T-helper 2 cell treated with Interferon-gamma antibody and Interleukin-4, amounts not matched to agents 100 ng/mL and 5 ng/mL, for 36 hours (primary cell): ENCODE results near the gene SF3B2. TPM values are rescaled to one million over a fixed set of nuclear protein-coding genes. Genes with fewer than 3 reads are reported as not detected.

Source experiments
- intact Hi-C: fragments of 100-400 bp; cut with micrococcal nuclease; formaldehyde crosslinking; loops from one replicate; pipeline ENCODE4 v1.15.1; 2023
- total RNA-seq: library from RNA; stranded (reverse); gene quantifications from 2 replicates; pipeline ENCODE4 v1.2.3, GENCODE V29; 2022

The SF3B2 gene
- total RNA-seq, 1 donor from 2014 or later: 226 TPM

DNA sequence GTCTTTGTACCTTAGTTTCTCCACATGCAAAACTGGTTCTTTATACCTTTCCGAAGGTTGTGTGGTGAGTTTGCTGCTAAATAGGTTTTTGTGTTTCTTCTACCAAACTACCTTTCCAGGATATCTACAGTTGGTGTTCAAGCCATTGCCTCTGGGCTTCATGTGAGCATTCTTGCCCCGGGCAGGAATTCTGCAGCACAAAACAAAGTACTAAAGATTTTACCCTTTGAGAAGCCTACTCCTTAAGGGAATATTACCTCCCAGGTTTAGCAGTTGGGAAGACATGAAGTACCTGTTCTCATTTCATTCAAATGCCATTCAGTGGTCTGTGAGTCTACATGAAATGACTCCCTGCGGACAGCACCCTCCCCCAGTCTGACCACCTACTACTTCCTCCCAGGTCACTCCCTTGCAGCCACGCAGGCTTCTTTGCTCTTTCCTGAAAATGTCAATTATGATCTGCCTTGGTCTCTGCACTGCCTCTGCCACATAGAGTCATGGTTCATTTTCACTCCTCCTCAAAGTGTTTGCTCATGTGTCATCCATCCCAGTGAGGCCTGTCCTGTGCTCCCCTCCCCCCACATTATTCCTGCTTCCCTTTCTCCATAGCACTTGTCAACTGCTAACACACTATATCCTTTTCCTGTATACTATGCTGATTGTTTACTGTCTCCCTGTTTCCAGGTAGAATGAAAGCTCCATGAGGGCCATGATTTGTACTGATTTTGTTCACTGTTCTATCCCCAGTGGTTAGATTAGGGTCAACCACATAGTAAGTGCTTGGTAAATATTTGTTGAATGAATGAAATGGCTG lies 54.8 kb downstream of the SF3B2 start:
- intact Hi-C loops: no loop called here

- intact Hi-C loops: no loop called here
Observed at GRCh38 chr11:66107600-66108510, 55.7 kb downstream of the SF3B2 start.

DNA sequence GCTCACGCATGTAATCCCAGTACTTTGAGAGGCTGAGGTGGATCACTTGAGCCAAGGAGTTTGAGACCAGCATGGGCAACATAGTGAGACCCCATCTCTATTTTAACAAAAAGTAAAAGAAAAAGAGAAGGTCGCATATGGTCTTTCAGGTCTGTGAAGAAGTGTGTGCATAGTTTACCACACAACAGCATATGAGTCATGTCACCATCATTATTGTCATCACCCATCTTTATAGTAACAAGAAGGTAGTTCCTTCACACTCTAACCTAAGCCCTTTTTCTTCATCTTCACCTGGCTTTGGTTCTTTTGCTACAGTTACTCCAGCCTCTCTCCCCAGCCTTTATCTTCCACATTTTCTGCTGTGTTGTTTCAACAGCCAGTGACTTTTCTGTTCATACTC lies 57.1 kb downstream of the SF3B2 start:
- intact Hi-C loops: no loop called here

DNA sequence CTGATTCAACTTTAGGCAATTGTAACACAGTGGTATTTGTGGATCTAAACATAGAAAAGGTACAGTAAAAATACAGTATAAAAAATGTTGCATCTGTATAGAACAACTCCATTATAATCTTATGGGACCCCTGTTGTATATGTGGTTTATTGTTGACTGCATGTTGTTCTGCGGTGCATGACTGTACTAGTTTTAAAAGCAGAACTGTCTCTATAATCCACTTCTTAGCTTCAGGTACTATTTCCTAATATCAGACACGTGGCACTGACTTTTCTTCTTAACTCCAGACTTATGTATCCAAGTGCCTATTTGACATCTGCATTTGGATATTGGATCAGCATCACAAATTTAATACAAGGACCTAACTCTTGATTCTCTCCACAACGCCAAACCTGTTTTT lies 59.0 kb downstream of the SF3B2 start:
- intact Hi-C loops: no loop called here

DNA sequence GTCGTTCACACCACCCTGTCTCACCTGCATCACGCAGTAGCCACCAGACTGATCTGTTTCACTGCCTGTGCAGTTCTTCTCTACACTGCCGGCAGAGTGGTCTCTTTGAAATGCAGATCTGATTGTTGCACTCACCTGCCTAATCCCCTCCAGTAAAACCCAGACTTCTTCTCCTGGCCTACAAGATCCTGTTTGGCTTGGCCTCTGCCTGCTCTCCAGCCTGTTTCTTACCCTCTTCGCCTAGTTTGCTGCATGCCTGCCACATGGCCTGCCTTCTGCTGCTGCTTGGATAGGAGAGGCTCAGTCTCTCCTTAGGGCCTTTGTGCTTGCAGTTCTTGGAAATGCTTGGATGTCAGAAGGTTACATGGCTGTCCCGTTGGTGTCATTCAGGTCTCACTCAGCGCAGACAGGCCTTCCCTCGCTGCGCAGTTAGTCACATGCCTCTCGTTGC lies 59.9 kb downstream of the SF3B2 start:
- intact Hi-C loops: no loop called here

- intact Hi-C loops: no loop called here
Observed at GRCh38 chr11:66112601-66113499, 60.7 kb downstream of the SF3B2 start.

GRCh38 chr11:66114957-66115356 lies 62.8 kb downstream of the SF3B2 start:
- intact Hi-C loops: loop anchor here (1.0 to 2.0 kb wide), 3 partner anchors 11 to 34 kb away; no protein-coding TSS in a partner anchor

GRCh38 chr11:66115638-66116301 lies 63.6 kb downstream of the SF3B2 start:
- intact Hi-C loops: loop anchor here (1.0 to 2.0 kb wide), 3 partner anchors 11 to 35 kb away; no protein-coding TSS in a partner anchor

DNA sequence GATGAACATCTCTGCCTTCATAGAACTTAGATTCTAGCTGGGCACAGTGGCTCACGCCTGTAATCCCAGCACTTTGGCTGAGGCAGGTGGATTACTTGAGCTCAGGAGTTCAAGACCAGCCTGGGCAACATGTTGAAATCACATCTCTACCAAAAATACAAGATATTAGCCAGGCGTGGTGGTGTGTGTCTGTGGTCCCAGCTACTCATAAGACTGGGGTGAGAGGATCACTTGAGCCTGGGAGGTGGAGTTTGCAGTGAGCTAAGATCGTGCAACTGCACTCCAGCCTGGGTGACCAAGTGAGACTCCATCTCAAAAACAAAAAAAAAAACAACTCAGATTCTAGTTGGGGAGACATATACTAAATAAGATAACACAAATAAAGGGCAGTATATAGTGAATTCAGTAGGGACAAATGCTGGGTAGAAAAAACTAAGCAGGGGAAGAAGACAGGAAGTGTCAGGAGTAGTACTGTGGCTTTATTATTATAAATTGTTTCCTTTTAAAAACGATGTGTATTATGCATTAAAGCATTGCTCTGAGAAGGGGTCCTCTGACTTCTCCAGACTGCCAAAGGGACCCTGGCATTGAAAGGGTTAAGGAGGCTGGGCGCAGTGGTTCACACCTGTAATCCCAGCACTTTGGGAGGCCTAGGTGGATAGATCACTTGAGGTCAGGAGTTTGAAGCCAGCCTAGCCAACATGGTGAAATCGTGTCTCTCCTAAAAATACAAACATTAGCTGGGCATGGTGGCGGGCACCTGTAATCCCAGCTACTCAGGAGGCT lies 64.6 kb downstream of the SF3B2 start:
- intact Hi-C loops: no loop called here

DNA sequence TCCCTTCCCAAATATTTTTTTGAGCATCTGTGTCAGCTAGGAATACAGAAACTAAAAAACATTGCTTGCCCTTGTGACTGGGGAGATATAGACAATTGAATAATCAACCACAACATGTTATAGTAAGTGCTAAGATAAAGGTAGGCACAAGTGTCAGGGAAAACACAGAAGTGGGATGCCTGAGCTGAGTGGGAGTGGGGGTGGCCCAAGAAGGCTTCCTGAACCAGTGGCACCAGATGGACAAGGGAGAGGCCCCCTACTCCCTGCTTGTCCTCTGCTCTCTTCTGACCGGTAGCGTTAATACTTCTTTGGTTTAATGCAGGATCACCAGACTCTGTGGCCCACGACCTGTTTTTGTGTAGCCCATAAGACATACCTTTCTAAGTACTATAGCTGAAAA lies 66.7 kb downstream of the SF3B2 start:
- intact Hi-C loops: no loop called here

Other genes starting within 250 kb of the SF3B2 start
- 1.0 and 1.6 TPM in 2 replicates for gene SNX32, start 218.4 kb upstream of the SF3B2 start, total RNA-seq
- gene CFL1, start 194.2 kb upstream of the SF3B2 start, total RNA-seq: 1,805 and 1,835 TPM in 2 replicates
- 94.0 and 101 TPM in 2 replicates for gene MUS81, start 191.9 kb upstream of the SF3B2 start, total RNA-seq
- 5.4 and 7.2 TPM in 2 replicates for gene EFEMP2, start 179.6 kb upstream of the SF3B2 start, total RNA-seq
- gene CTSW, start 172.5 kb upstream of the SF3B2 start, total RNA-seq: 26.4 and 29.3 TPM in 2 replicates
- gene FIBP, start 163.9 kb upstream of the SF3B2 start, total RNA-seq: 82.9 and 84.7 TPM in 2 replicates
- 45.2 and 47.0 TPM in 2 replicates for gene CCDC85B, start 161.7 kb upstream of the SF3B2 start, total RNA-seq
- gene FOSL1, start 152.0 kb upstream of the SF3B2 start, total RNA-seq: 3.7 and 4.5 TPM in 2 replicates
- gene C11orf68, start 133.3 kb upstream of the SF3B2 start, total RNA-seq: 21.9 and 24.2 TPM in 2 replicates
- gene DRAP1, start 132.9 kb upstream of the SF3B2 start, total RNA-seq: 131 and 132 TPM in 2 replicates
- not detected in 2 replicates for gene TSGA10IP, start 106.9 kb upstream of the SF3B2 start, total RNA-seq
- gene SART1, start 90.6 kb upstream of the SF3B2 start, total RNA-seq: 88.8 and 96.5 TPM in 2 replicates
- gene EIF1AD, start 50.2 kb upstream of the SF3B2 start, total RNA-seq: 50.7 and 57.1 TPM in 2 replicates
- 258 and 269 TPM in 2 replicates for gene BANF1, start 49.9 kb upstream of the SF3B2 start, total RNA-seq
- gene CST6, start 40.4 kb upstream of the SF3B2 start, total RNA-seq: 0.34 TPM in 1 of 2 replicates, not detected in the other
- gene CATSPER1, start 25.9 kb upstream of the SF3B2 start, total RNA-seq: 0.32 TPM in 1 of 2 replicates, not detected in the other
- not detected in 2 replicates for gene GAL3ST3, start 3.2 kb upstream of the SF3B2 start, total RNA-seq
- gene PACS1, start 17.9 kb downstream of the SF3B2 start, total RNA-seq: 94.5 and 102 TPM in 2 replicates
- 42.3 and 42.5 TPM in 2 replicates for gene KLC2, start 205.3 kb downstream of the SF3B2 start, total RNA-seq
- 156 and 159 TPM in 2 replicates for gene RAB1B, start 216.3 kb downstream of the SF3B2 start, total RNA-seq
- gene CNIH2, start 225.8 kb downstream of the SF3B2 start, total RNA-seq: 1.5 and 1.6 TPM in 2 replicates
- 45.4 and 53.0 TPM in 2 replicates for gene YIF1A, start 236.8 kb downstream of the SF3B2 start, total RNA-seq
- gene TMEM151A, start 239.5 kb downstream of the SF3B2 start, total RNA-seq: not detected in 2 replicates